HCT116 (cell line): Measurements from ENCODE around the gene FHIT. TPM values are rescaled to one million over a fixed set of nuclear protein-coding genes. Genes with fewer than 3 reads are reported as not detected.

Source experiments
- ATAC-seq: fragments of 200-7000 bp; cut with Tn5 transposase; 2 replicates; pipeline ENCODE4 v1.9.1; 2020; ENCODE audit warnings: mild to moderate bottlenecking, moderate library complexity
- BruUV-seq: library from RNA; stranded (reverse); fragments of 400-500 nt; replicated peaks from 2 replicates; lab custom pipeline; 2021; lab: Mats Ljungman, UMichigan
- CTCF ChIA-PET: fragments of 300-600 bp; sonication (Branson Sonifier 250); formaldehyde crosslinking; loops from one replicate; lab custom pipeline; 2021; ENCODE audit warnings: antibody characterized with exemption; lab: Charles Lee
- POLR2A ChIA-PET: fragments of 300-600, 350-600 bp; sonication (Branson Sonifier 250); formaldehyde crosslinking; loops from one replicate; lab custom pipeline; 2021; ENCODE audit warnings: antibody characterized with exemption; lab: Charles Lee
- RAD21 ChIA-PET, 2 experiments: fragments of 300-600 bp; sonication (Branson Sonifier 250); formaldehyde crosslinking; loops; one replicate each; lab custom pipeline; 2023; ENCODE audit warnings: low total read pairs in 2 of 2; ENCODE audit not compliant: uncharacterized antibody in 2 of 2, unreplicated experiment in 2 of 2, low non-redundant PET in 1 of 2; lab: Charles Lee
- DNase-seq: peaks from one replicate; pipeline ENCODE4 v3.0.0-alpha.2; 2010; ENCODE audit warnings: low read depth, low spot score
- H2AFZ ChIP-seq: fragments of 200-600 bp; shearing (Covaris generic), sonication (generic); 2 replicates; pipeline ENCODE4 v1.6.1; 2017; ENCODE audit warnings: low read depth, mixed run types, mixed read lengths, antibody characterized with exemption, low read length; ENCODE audit not compliant: poor library complexity, severe bottlenecking
- H3K27ac ChIP-seq: 2 replicates; pipeline ENCODE4 v1.5.1; 2012; ENCODE audit warnings: low read depth, low read length
- H3K27me3 ChIP-seq: fragments of 200-600 bp; sonication (generic); 2 replicates; pipeline ENCODE4 v1.6.1; 2016; ENCODE audit warnings: mixed run types, low read length, mixed read lengths; ENCODE audit not compliant: insufficient read depth
- H3K36me3 ChIP-seq, 2 experiments: fragments of 200-500 bp in 1 of 2; fragments of 200-600 bp in 1 of 2; sonication (Bioruptor generic) in 1 of 2; sonication (generic) in 1 of 2; 2 replicates each; pipeline versions ENCODE4 v1.5.1 to v1.6.1; 2014 to 2016; ENCODE audit warnings: low read length in 2 of 2, inconsistent platforms in 1 of 2, mixed read lengths in 1 of 2, mixed run types in 1 of 2; ENCODE audit not compliant: insufficient read depth in 2 of 2, control insufficient read depth in 1 of 2
- H3K4me1 ChIP-seq, 2 experiments: fragments of 200-600 bp in 1 of 2; sonication (generic) in 1 of 2; 2 replicates each; pipeline versions ENCODE4 v1.5.1 to v1.6.1; 2012 to 2017; ENCODE audit warnings: low read length in 2 of 2, inconsistent platforms in 1 of 2, mild to moderate bottlenecking in 1 of 2, mixed read lengths in 1 of 2, mixed run types in 1 of 2, moderate library complexity in 1 of 2; ENCODE audit not compliant: insufficient read depth in 2 of 2, control insufficient read depth in 1 of 2
- H3K4me2 ChIP-seq: fragments of 200-600 bp; sonication (generic); 2 replicates; pipeline ENCODE4 v1.6.1; 2017; ENCODE audit warnings: mixed run types, low read length, mixed read lengths
- H3K4me3 ChIP-seq, 2 experiments: fragments of 200-600 bp in 1 of 2; sonication (generic) in 1 of 2; replicated peaks in 1 of 2; 2 replicates each; pipeline ENCODE4 v1.5.1; 2011 to 2016; ENCODE audit warnings: low read length in 2 of 2, control low read depth in 1 of 2, low read depth in 1 of 2, mild to moderate bottlenecking in 1 of 2, mixed read lengths in 1 of 2, mixed run types in 1 of 2
- H3K79me2 ChIP-seq: fragments of 200-600 bp; sonication (generic); 2 replicates; pipeline ENCODE4 v1.6.1; 2017; ENCODE audit warnings: mild to moderate bottlenecking, mixed run types, low read length, moderate library complexity, mixed read lengths; ENCODE audit not compliant: insufficient read depth
- H3K9ac ChIP-seq: fragments of 200-600 bp; sonication (generic); 2 replicates; pipeline ENCODE4 v1.6.1; 2016; ENCODE audit warnings: low read length, mixed read lengths
- H3K9me2 ChIP-seq: fragments of 200-600 bp; sonication (generic), shearing (Covaris generic); 2 replicates; pipeline ENCODE4 v1.6.1; 2017; ENCODE audit warnings: mixed run types, mild to moderate bottlenecking, moderate library complexity; ENCODE audit not compliant: insufficient read depth
- H3K9me3 ChIP-seq, 2 experiments: fragments of 200-500 bp in 1 of 2; fragments of 200-600 bp in 1 of 2; sonication (Bioruptor generic) in 1 of 2; sonication (generic) in 1 of 2; 2 replicates each; pipeline ENCODE4 v1.6.1; 2014 to 2017; ENCODE audit warnings: low read length in 2 of 2, mixed read lengths in 2 of 2, inconsistent platforms in 1 of 2, low read depth in 1 of 2, mild to moderate bottlenecking in 1 of 2, mixed run types in 1 of 2, moderate library complexity in 1 of 2; ENCODE audit not compliant: control insufficient read depth in 1 of 2, insufficient read depth in 1 of 2
- H4K20me1 ChIP-seq: fragments of 200-600 bp; sonication (generic), shearing (Covaris generic); 2 replicates; pipeline ENCODE4 v1.6.1; 2017; ENCODE audit warnings: mixed run types, mild to moderate bottlenecking, moderate library complexity; ENCODE audit not compliant: insufficient read depth
- EGR1 ChIP-seq: IDR thresholded peaks from 2 replicates; pipeline ENCODE4 v1.6.1; 2012; ENCODE audit warnings: low read depth
- JUND ChIP-seq: IDR thresholded peaks from 2 replicates; pipeline ENCODE4 v1.6.1; 2012
- RAD21 ChIP-seq: IDR thresholded peaks from 2 replicates; pipeline ENCODE4 v1.6.1; 2012; ENCODE audit warnings: low read depth, mild to moderate bottlenecking
- SIN3A ChIP-seq: IDR thresholded peaks from 2 replicates; pipeline ENCODE4 v1.6.1; 2012; ENCODE audit warnings: low read depth
- SRF ChIP-seq: IDR thresholded peaks from 2 replicates; pipeline ENCODE4 v1.6.1; 2012; ENCODE audit warnings: low read depth
- ZFX ChIP-seq: fragments of 450-650 bp; IDR thresholded peaks from 2 replicates; pipeline ENCODE4 v1.6.1; 2017
- intact Hi-C: fragments of 100-400 bp; cut with micrococcal nuclease; formaldehyde crosslinking; loops from 2 replicates; pipeline ENCODE4 v1.10.0; 2022
- total RNA-seq: library from RNA; stranded (reverse); gene quantifications from one replicate; pipeline ENCODE4 v1.2.1, GENCODE V29; 2021; ENCODE audit not compliant: unreplicated experiment
- TF ChIP-seq, protein P1 (sequence below): IDR thresholded peaks from 2 replicates; pipeline ENCODE4 v1.6.1; 2012; ENCODE audit warnings: low read depth

FHIT gene
- total RNA-seq, 1 experiment from 2014 or later: 20.1 TPM

DNA sequence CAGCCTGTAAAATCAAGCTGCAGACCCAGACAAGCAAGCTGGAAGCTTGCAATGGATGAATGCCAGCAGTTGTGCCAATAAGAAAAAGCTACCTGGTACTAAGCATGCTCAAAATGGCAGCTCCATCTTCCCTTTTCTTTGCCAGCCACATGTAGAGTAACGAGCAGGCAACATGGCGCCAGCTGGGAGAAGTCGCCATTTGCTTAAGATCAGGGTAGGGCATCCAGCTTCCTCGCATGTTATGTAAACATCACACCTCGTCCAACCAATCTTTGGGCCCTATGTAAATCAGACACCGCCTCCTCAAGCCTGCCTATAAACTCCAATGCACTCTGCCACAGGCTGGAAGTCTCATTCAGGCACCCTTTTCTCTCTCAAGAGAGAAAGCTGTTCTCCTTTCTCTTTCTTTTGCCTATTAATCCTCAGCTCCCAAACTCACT lies 973.9 kb downstream of the FHIT start (continued):
- TF ChIP-seq, protein P1, sequence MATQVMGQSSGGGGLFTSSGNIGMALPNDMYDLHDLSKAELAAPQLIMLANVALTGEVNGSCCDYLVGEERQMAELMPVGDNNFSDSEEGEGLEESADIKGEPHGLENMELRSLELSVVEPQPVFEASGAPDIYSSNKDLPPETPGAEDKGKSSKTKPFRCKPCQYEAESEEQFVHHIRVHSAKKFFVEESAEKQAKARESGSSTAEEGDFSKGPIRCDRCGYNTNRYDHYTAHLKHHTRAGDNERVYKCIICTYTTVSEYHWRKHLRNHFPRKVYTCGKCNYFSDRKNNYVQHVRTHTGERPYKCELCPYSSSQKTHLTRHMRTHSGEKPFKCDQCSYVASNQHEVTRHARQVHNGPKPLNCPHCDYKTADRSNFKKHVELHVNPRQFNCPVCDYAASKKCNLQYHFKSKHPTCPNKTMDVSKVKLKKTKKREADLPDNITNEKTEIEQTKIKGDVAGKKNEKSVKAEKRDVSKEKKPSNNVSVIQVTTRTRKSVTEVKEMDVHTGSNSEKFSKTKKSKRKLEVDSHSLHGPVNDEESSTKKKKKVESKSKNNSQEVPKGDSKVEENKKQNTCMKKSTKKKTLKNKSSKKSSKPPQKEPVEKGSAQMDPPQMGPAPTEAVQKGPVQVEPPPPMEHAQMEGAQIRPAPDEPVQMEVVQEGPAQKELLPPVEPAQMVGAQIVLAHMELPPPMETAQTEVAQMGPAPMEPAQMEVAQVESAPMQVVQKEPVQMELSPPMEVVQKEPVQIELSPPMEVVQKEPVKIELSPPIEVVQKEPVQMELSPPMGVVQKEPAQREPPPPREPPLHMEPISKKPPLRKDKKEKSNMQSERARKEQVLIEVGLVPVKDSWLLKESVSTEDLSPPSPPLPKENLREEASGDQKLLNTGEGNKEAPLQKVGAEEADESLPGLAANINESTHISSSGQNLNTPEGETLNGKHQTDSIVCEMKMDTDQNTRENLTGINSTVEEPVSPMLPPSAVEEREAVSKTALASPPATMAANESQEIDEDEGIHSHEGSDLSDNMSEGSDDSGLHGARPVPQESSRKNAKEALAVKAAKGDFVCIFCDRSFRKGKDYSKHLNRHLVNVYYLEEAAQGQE: no peak
- TF ChIP-seq ZFX (no peak), SRF (no peak), EGR1 (no peak), RAD21 (no peak)

DNA sequence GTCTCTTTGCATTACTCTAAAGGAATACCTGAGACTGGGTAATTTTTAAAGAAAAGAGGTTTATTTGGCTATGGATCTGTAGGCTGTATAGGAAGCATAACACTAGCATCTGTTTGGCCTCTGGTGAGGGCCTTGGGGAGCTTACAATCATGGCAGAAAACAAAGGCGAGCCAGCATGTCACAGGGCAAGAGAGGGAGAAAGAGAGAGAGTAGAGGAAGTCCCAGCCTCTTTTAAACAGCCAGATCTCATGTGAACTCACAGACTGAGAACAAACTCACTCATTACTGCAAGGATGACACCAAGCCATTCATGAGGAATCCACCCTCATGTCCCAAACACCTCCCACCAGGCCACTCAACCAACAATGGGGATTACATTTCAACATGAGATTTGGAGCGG lies 974.6 kb downstream of the FHIT start:
- Histone ChIP-seq H3K27ac (no peak overlapping the region), H3K79me2 (no peaks in the 10 kb centered on the region), H3K4me3 (no peak overlapping the region), H3K27me3 (no peaks in the 10 kb centered on the region), H3K9me2 (no peaks in the 10 kb centered on the region), H3K4me1 (no peaks in the 10 kb centered on the region), H2AFZ (no peak overlapping the region), H3K4me2 (no peak overlapping the region), H3K9me3 (no peaks in the 10 kb centered on the region), H4K20me1 (no peaks in the 10 kb centered on the region), H3K9ac (no peak overlapping the region), H3K36me3 (no peaks in the 10 kb centered on the region)
- DNase-seq: no peak
- BruUV-seq: no TSS peak
- TF ChIP-seq SIN3A (no peak), JUND (no peak)
- ChIA-PET POLR2A (no interaction called here), RAD21 (no interaction called here), CTCF (no interaction called here)
- no peak for ATAC-seq
- intact Hi-C loops: no loop called here
